ENCODE measurements around the gene COA1.

GRCh38 chr7:43694399-43694748 is 34.9 kb downstream of the COA1 start:
- no peak for TF ChIP-seq CTCF (IDR thresholded peaks at IDR 0.05)
- TF ChIP-seq POLR2A (IDR thresholded peaks at IDR 0.05): no peak
- TF ChIP-seq EP300 (IDR thresholded peaks at IDR 0.05): no peak

All from ovary (tissue), 3 donors.